ENCODE measurements around the gene AGO4.

DNA sequence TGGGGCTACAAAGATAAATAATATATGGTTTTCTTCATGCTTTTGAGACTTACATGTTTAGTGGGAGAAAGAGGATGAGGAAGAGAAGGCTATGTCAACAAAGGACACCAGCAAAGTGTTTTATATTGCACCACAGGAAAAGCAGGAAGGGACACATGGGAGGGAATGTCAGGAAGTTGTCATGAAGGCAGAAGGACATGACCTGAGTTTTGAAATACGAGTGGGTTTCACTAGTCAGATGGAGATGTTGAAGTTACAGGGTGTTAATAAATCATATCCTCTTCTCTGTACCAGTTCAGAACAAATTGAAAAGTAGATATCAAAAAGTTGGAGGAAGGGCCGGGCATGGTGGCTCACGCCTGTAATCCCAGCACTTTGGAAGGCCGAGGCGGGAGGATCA is 57.0 kb downstream of the AGO4 start:
- TF ChIP-seq, protein P1, sequence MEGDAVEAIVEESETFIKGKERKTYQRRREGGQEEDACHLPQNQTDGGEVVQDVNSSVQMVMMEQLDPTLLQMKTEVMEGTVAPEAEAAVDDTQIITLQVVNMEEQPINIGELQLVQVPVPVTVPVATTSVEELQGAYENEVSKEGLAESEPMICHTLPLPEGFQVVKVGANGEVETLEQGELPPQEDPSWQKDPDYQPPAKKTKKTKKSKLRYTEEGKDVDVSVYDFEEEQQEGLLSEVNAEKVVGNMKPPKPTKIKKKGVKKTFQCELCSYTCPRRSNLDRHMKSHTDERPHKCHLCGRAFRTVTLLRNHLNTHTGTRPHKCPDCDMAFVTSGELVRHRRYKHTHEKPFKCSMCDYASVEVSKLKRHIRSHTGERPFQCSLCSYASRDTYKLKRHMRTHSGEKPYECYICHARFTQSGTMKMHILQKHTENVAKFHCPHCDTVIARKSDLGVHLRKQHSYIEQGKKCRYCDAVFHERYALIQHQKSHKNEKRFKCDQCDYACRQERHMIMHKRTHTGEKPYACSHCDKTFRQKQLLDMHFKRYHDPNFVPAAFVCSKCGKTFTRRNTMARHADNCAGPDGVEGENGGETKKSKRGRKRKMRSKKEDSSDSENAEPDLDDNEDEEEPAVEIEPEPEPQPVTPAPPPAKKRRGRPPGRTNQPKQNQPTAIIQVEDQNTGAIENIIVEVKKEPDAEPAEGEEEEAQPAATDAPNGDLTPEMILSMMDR (conservative IDR thresholded peaks at IDR 0.05 in 1 of 2, IDR thresholded peaks at IDR 0.05 in 1 of 2; ENCODE audit: extremely low read depth in 1 of 2, insufficient read depth in 1 of 2, low read depth in 1 of 2, low read length in 2 of 2) = no peak
- no peak for TF ChIP-seq EZH2 (IDR thresholded peaks at IDR 0.05; ENCODE audit: borderline replicate concordance, low read length)

Data from mammary epithelial cell (primary cell).